GM12892 (cell line): Measurements from ENCODE around the gene KRTAP5-6.
A peak's percentile ranks its signal among the peaks of the same experiment; 100 is the strongest.

ENCODE experiments used
- DNase-seq: peaks from one replicate; pipeline ENCODE4 v3.0.0; 2011; ENCODE audit not compliant: insufficient read length
- FAIRE-seq: peaks from 2 replicates; lab custom pipeline; 2011; peaks lifted over from hg19 to GRCh38; lab: Jason Lieb, UNC
- POLR2A ChIP-seq: IDR thresholded peaks from 2 replicates; pipeline ENCODE4 v1.6.1; 2011; ENCODE audit warnings: low read depth, low read length, control low read depth
- POLR2AphosphoS5 ChIP-seq: IDR thresholded peaks from 2 replicates; pipeline ENCODE4 v1.6.1; 2011; ENCODE audit warnings: low read depth, low read length, control low read depth
- TAF1 ChIP-seq: IDR thresholded peaks from 2 replicates; pipeline ENCODE4 v1.6.1; 2011; ENCODE audit warnings: low read depth, mild to moderate bottlenecking, control low read depth, low read length, borderline replicate concordance

KRTAP5-6 gene

DNA sequence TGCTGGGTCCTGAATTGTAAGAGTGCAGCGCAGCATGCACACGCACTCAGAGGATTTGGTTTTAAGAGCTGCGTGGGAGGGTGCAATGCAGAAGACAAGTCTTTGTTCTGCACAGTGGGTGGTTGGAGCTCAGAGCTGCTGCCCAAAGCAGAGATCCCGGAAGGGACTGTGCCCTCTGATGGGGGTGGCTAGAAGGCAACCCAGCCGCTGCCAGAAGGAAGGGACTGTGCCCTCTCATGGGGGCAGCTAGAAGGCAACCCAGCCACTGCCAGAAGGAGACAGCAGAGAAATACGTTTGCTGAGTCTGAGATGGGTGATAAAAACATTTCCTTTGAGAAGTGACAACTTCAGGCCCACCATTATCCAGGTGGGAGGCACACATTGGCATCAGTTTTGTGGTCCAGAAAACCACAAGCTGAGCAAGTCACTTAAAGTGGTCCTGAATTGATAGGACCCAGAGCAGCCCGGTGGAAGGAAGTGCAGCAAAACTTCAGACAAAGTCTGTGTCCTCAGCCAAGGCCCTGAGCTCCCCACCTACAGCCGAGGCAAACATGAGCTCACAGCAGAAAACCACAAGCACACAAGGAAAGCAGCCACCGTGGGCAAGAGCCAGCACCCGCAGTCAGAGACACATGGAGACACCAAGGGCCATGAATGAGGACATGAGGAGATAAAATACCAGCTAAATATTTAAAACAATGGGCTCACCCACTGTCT lies 4.3 kb downstream of the KRTAP5-6 start:
- TF ChIP-seq POLR2AphosphoS5: no peak
- no peak for TF ChIP-seq TAF1
- TF ChIP-seq POLR2A: no peak
- DNase-seq (no peak), FAIRE-seq (no peak)

DNA sequence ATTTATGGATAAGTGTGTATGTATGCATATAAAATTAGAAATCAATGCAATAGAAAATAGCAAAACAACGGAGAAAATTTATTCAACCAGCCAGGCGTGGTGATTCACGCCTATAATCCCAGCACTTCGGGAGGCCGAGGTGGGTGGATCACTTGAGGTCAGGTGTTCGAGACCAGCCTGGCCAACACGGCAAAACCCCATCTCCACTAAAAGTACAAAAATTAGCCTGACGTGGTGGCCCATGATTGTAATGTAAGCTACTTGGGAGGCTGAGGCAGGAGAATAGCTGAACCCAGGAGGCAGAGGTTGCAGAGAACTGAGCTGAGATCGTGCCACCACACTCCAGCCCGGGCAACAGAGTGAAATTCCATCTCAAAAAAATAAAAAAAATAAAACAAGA lies 5.5 kb downstream of the KRTAP5-6 start:
- FAIRE-seq (no peak), DNase-seq (no peak)
- no peak for TF ChIP-seq TAF1
- no peak for TF ChIP-seq POLR2AphosphoS5
- no peak for TF ChIP-seq POLR2A

DNA sequence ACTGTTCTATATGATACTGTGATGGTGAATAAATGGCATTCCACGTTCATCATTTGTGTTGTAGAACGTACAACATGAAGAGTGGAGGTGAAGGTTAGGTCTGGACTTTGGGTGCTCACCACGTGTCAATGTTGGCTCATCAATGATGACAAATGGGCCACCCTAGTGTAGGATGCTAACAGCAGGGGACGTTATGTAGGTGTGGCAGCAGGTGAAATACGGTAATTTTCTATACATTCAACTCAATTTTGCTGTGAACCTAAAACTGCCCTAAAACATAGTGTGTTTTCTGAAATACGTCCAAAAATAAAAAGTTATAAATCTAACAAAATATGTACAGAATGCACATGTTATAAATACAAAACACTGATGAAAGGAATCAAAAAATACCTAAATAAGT lies 6.2 kb downstream of the KRTAP5-6 start:
- DNase-seq (no peak), FAIRE-seq (no peak)
- TF ChIP-seq POLR2AphosphoS5: no peak
- no peak for TF ChIP-seq TAF1
- TF ChIP-seq POLR2A: no peak

DNA sequence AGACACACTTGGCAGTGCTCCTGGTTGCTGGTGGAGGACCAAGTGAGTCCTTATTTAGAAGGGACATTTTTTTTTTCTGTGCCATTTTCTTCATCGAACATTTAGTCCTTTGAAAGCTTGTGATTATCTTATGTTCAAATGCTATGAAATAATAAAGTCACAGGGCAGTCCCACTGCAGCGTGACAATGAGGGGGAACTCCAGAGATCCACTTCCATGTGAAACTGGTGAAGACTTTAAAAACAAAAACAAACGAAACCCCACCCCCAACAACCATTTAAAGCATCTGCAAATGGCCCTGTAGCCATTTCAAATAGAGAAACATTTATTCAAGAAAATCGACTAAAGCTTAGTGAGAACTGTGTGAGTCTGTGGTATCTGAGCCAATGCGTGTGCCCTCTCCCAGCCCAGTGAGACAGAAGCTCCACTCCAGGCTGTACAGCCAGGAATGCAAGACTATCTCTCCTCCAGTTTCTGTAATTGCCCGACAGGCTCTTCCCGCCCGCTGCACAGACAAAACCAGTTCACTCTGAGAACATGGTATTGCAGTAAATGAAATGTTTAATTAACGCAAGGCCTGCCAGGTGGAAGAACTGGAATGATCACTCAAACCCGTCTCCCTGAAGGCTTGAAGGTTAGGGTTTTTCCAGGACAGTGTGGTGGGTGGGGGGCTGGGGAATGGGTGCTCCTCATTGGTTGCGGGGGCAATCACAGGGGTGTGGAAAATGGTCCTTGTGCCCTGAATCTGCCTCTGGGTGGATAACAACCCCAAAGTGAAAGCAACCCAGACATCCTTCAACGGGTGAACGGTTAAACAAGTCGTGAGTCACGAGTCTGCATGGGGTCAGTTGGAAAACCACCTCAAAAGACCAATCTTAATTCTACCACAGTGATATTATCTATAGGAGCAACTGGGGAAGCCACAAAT lies 8.4 kb downstream of the KRTAP5-6 start:
- no peak for DNase-seq
- no peak for TF ChIP-seq POLR2AphosphoS5
- no peak for TF ChIP-seq POLR2A
- TF ChIP-seq TAF1: no peak

DNA sequence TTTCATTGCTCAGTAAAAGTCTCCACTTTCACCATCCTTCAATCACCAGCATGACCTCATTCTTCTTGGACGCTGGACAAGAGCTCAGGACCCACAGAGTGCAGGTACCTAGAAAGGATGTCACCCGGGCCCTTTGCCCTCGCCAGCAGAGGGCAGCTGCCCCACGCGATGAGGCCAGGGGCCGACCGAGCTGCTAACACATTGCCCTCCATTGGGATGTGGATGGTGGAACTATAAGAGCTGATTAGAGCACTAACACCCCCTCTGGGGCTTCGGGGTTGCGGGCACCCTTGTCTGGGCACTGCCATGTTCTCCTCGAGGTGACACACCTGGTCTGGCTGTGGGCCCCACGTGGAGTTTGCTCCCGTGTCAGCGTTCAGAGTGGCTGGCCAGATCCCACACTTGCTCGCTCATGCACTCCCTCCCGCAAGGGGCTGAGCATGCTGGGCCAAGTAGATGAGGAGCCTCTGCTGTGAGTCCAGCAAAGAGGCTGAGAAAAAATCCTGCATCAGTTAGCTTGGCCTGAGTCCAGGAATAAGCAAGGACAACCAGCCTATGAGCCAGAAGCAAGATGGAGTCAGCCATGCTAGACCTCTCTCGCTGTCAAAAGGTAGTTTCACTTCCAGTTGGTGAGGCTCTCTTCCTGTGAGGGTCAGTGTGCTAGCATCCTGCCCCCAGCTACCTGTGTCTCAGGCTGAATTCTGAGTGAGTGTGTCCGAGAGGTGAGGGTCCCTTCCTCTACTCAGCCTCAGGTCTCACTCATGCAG lies 9.8 kb downstream of the KRTAP5-6 start:
- FAIRE-seq: no peak
- TF ChIP-seq POLR2A: no peak
- TF ChIP-seq TAF1: no peak
- TF ChIP-seq POLR2AphosphoS5: no peak
- no peak for DNase-seq

More for the DNA sequence above, 8.4 kb downstream of the KRTAP5-6 start:
- peak; percentile 30 for FAIRE-seq

DNA sequence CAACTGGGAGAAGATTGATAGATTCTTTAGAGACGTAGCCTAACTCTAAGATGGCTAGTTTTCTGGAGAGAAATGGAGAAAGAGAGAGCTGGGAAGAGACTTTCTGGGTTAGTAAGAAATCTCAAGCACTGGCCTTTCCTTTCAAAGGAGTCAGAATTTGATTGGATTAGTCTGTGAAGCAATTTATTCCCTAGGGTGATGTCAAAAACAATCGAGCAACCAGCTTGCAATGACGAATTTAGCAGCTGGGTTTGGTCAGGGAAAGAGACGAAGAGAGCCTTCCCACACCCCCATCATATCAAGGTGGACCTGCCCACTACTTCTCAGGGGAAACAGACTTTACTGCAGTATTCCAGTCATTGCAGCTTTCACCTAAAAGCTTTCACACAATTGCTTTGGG lies 10.8 kb downstream of the KRTAP5-6 start:
- TF ChIP-seq TAF1 (no peak), POLR2A (no peak), POLR2AphosphoS5 (no peak)
- FAIRE-seq (no peak), DNase-seq (no peak)

DNA sequence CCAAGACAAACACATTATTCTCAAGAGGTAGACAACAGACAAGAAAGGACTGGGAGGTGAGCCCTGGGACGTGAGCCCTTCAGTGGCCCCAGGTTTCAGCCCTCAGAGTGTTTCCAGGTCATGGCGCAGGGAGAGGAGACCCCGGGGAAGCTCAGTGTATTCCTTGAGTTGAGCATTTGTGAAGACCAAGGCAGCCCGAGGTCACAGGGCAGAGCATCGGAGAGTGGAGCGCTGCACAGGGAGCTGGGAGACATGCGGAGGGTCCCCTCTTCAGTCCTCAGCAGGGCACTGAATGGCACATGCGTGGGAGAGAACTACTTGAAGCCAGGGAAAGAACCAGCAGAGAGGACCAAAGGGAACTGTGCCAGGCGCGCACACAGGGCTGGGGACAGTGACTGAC lies 11.7 kb downstream of the KRTAP5-6 start:
- FAIRE-seq (no peak), DNase-seq (no peak)
- TF ChIP-seq POLR2AphosphoS5 (no peak), POLR2A (no peak), TAF1 (no peak)

DNA sequence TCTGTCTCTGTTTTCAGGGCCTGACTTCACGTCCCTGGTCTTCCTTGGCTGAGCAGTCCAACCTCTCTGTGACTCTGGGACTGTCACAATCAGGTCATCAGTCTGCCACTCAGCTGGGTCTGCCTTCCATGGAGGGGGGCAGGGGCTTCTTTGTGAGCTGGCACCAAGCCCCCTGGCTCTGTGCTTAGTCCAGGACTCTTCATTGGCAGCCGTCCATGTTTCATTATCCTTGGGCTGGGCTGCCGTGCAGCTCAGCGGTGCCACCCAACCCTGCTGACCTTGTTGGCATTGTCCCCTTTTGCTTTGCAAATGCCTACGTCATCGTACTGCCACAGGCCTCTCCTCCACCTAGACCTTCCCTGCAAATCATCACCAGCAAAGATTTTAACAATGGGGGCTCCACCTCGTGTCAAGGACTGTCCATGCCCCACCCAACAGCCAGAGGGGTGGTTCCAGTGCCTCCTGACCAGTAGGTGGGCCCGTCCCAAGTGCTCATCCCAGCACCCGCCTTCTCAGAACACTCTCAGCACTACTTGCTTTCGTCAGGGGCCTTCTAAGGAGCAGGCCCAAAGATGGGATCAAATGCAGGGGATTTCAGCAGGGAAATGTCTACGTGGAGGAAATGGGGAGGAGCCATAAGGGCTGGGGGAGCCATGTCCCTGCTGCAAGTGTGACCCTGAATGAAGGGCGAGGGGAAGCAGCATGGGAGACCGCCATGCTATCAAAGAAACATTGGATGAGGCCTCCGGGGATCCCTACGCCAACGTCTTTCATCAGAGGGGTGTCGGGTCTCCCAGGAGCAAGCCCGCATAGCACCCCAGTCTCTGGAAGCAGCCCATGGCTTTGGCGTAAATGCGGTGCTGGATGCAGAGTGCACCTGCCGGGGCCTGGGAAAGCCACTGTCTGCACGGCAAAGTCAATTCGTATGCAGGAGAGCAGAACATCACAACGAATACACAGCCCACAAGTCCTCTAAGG lies 18.2 kb downstream of the KRTAP5-6 start:
- FAIRE-seq (no peak), DNase-seq (no peak)
- TF ChIP-seq POLR2AphosphoS5: no peak
- TF ChIP-seq POLR2A: no peak
- TF ChIP-seq TAF1: no peak

DNA sequence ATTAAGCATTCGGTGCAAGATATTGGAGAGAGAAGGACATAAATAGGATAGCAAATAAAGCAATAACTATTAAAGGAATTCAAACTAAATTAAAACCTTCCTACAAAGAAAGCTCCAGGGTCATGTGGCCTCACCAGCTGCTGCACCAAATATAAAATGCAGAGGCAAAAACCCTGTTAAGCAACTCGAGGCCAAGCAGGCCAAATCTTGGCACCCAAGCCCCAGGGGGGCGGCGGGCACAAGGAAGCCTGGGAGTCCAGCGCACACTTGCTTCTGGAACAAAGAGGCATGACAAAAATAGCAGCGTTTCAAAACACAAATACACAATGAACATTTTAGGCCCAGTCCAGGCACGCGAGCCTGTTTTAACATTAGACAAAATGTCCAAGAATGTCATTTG lies 20.8 kb downstream of the KRTAP5-6 start:
- no peak for DNase-seq
- no peak for TF ChIP-seq POLR2A
- no peak for TF ChIP-seq TAF1
- TF ChIP-seq POLR2AphosphoS5: no peak
- FAIRE-seq: no peak

DNA sequence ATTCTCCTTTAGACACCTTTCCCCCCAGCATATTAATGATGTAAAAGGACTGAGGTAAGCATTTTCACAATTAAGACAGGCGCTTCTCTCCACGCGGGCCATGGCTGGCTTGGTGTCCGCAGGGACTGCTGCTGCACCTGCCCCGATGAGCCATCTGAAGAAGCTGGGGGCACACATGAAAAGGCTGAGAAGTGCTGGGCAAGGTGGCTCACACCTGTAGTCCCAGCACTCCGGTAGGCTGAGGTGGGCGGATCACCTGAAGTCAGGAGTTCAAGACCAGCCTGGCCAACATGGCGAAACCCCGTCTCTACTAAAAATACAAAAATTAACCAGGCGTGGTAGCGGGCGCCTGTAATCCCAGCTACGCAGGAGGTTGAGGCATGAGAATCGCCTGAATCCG lies 21.3 kb downstream of the KRTAP5-6 start:
- no peak for FAIRE-seq
- no peak for TF ChIP-seq POLR2A
- TF ChIP-seq POLR2AphosphoS5: no peak
- no peak for TF ChIP-seq TAF1
- no peak for DNase-seq

DNA sequence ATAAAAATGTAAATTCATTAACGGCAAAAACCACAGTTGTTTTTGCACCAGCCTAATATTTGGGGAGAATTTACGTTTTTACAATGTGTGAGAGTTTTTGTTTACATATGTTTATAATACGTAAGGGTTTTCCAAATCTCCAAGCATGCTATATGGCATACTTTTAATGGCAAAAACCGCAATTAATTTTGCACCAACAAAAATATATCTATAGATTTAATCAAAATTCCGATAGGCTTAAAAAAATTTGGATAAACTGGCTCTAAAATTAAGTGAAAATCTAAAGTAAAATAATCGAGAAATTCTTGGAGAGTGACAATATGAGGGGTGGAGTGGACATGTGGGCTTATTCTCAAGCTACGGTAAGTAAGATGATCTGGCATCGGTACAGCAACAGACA lies 22.8 kb downstream of the KRTAP5-6 start:
- no peak for TF ChIP-seq POLR2AphosphoS5
- no peak for TF ChIP-seq POLR2A
- no peak for TF ChIP-seq TAF1
- DNase-seq: no peak
- no peak for FAIRE-seq
